Ectodermal cell (in vitro differentiated cells): ENCODE results near the gene PALLD.
"Not testable (repeated sequence)": the region's sequence is repeated elsewhere in the genome, so short reads cannot be mapped to it uniquely, and the experiment has no call there.

Experiments
- H3K27ac ChIP-seq: 2 replicates; pipeline ENCODE4 v1.7.0; 2013; ENCODE audit warnings: mild to moderate bottlenecking, low read depth, low read length; ENCODE audit not compliant: insufficient read depth, poor library complexity, severe bottlenecking
- H3K27me3 ChIP-seq: 2 replicates; pipeline ENCODE4 v1.7.0; 2013; ENCODE audit warnings: mild to moderate bottlenecking, low read length; ENCODE audit not compliant: insufficient read depth, control insufficient read depth, poor library complexity, severe bottlenecking
- H3K36me3 ChIP-seq: one replicate; pipeline ENCODE4 v1.7.0; 2013; ENCODE audit warnings: low read length; ENCODE audit not compliant: control insufficient read depth, insufficient read depth
- H3K4me1 ChIP-seq: one replicate; pipeline ENCODE4 v1.7.0; 2013; ENCODE audit warnings: low read length; ENCODE audit not compliant: control insufficient read depth, insufficient read depth
- H3K4me3 ChIP-seq: 2 replicates; pipeline ENCODE4 v1.7.0; 2013; ENCODE audit warnings: low read depth, low read length, control low read depth; ENCODE audit not compliant: insufficient read depth
- H3K9me3 ChIP-seq: 2 replicates; pipeline ENCODE4 v1.7.0; 2013; ENCODE audit warnings: mild to moderate bottlenecking, low read length, moderate library complexity; ENCODE audit not compliant: control insufficient read depth
- WGBS, 2 experiments: methylation state at CpG; one replicate each; pipeline ENCODE4 v1.1.7; 2013; ENCODE audit warnings: missing lambda C conversion rate in 2 of 2; 5-methylcytosine and 5-hydroxymethylcytosine counted together

Gene PALLD

GRCh38 chr4:168804146-168804545, 307.3 kb downstream of the PALLD start:
- Histone ChIP-seq H3K27ac (no peak overlapping the region), H3K36me3 (no peaks in the 10 kb centered on the region), H3K9me3 (no peaks in the 10 kb centered on the region), H3K4me3 (no peak overlapping the region), H3K4me1 (peaks cover 18% of the 10 kb centered on the region), H3K27me3 (no peaks in the 10 kb centered on the region)
- WGBS, 2 experiments: 59 to 71% methylated on average over 3 of the region's 3 CpGs

- Histone ChIP-seq H3K4me3 (no peak overlapping the region), H3K36me3 (no peaks in the 10 kb centered on the region), H3K27ac (no peak overlapping the region), H3K9me3 (no peaks in the 10 kb centered on the region), H3K27me3 (no peaks in the 10 kb centered on the region), H3K4me1 (peaks cover 18% of the 10 kb centered on the region)
- 82 to 87% methylated on average over 5 of the region's 5 CpGs for WGBS, 2 experiments
Observed at GRCh38 chr4:168805341-168805740, 308.5 kb downstream of the PALLD start.

GRCh38 chr4:168806247-168806646, 309.4 kb downstream of the PALLD start:
- 81 to 90% methylated on average over 4 of the region's 4 CpGs for WGBS, 2 experiments
- H3K27me3 ChIP-seq, H3K36me3 ChIP-seq, H3K4me3 ChIP-seq, H3K9me3 ChIP-seq, H3K27ac ChIP-seq: not testable (repeated sequence)
- peaks cover 18% of the 10 kb centered on the region for H3K4me1 ChIP-seq

GRCh38 chr4:168811207-168811606, 314.4 kb downstream of the PALLD start:
- WGBS, 2 experiments: 90 to 96% methylated on average over 3 of the region's 3 CpGs
- Histone ChIP-seq H3K4me1 (peaks cover 29% of the 10 kb centered on the region), H3K36me3 (no peaks in the 10 kb centered on the region), H3K27me3 (no peaks in the 10 kb centered on the region), H3K27ac (no peak overlapping the region), H3K4me3 (no peak overlapping the region), H3K9me3 (no peaks in the 10 kb centered on the region)

- Histone ChIP-seq H3K4me3 (no peak overlapping the region), H3K9me3 (no peaks in the 10 kb centered on the region), H3K4me1 (peaks cover 35% of the 10 kb centered on the region), H3K36me3 (no peaks in the 10 kb centered on the region), H3K27ac (peak overlapping the region; percentile 52), H3K27me3 (no peaks in the 10 kb centered on the region)
- 90 to 91% methylated on average over 9 of the region's 9 CpGs for WGBS, 2 experiments
Observed at GRCh38 chr4:168811786-168812651, 315.2 kb downstream of the PALLD start.

GRCh38 chr4:168812806-168813205, 316.0 kb downstream of the PALLD start:
- Histone ChIP-seq H3K27ac (no peak overlapping the region), H3K36me3 (no peaks in the 10 kb centered on the region), H3K4me1 (peaks cover 43% of the 10 kb centered on the region), H3K9me3 (no peaks in the 10 kb centered on the region), H3K4me3 (no peak overlapping the region), H3K27me3 (no peaks in the 10 kb centered on the region)
- 40 to 58% methylated on average over 3 to 4 of the region's 6 CpGs for WGBS, 2 experiments

- Histone ChIP-seq H3K27me3 (no peaks in the 10 kb centered on the region), H3K36me3 (no peaks in the 10 kb centered on the region), H3K4me1 (peaks cover 45% of the 10 kb centered on the region), H3K9me3 (no peaks in the 10 kb centered on the region), H3K4me3 (no peak overlapping the region), H3K27ac (no peak overlapping the region)
- 94% methylated on average over 3 of the region's 3 CpGs for WGBS, 2 experiments
Observed at GRCh38 chr4:168813890-168814289, 317.0 kb downstream of the PALLD start.

GRCh38 chr4:168815379-168816345, 318.8 kb downstream of the PALLD start:
- 71% methylated on average over 12 to 13 of the region's 13 CpGs for WGBS, 2 experiments
- no peaks in the 10 kb centered on the region for H3K27me3 ChIP-seq
- H3K27ac ChIP-seq: peak overlapping the region; percentile 82
- H3K36me3 ChIP-seq: no peaks in the 10 kb centered on the region
- H3K4me1 ChIP-seq: peaks cover 50% of the 10 kb centered on the region
- no peaks in the 10 kb centered on the region for H3K9me3 ChIP-seq
- H3K4me3 ChIP-seq: peak overlapping the region; percentile 4

- Histone ChIP-seq H3K4me3 (no peak overlapping the region), H3K4me1 (peaks cover 43% of the 10 kb centered on the region), H3K36me3 (no peaks in the 10 kb centered on the region), H3K27ac (peak overlapping the region; percentile 85), H3K9me3 (no peaks in the 10 kb centered on the region), H3K27me3 (no peaks in the 10 kb centered on the region)
- WGBS, 2 experiments: 33% methylated on average over 1 of the region's 2 CpGs; no CpG with 5 or more reads in 1 of the 2 experiments
Observed at GRCh38 chr4:168817370-168817769, 320.5 kb downstream of the PALLD start.

- Histone ChIP-seq H3K4me3 (no peak overlapping the region), H3K27ac (no peak overlapping the region), H3K27me3 (no peaks in the 10 kb centered on the region), H3K9me3 (no peaks in the 10 kb centered on the region), H3K4me1 (peaks cover 11% of the 10 kb centered on the region), H3K36me3 (no peaks in the 10 kb centered on the region)
- 77 to 93% methylated on average over 5 of the region's 5 CpGs for WGBS, 2 experiments
Observed at GRCh38 chr4:168822481-168822880, 325.6 kb downstream of the PALLD start.
